Natural killer cell (primary cell): ENCODE measurements around the gene PSMG2. TPM values are rescaled to one million over a fixed set of nuclear protein-coding genes. Genes with fewer than 3 reads are reported as not detected.

Experiments used
- ATAC-seq, 3 donors: fragments of 150-1000 bp in 2 of 3; fragments of 200-7000 bp in 1 of 3; cut with Tn5 transposase; 1 replicate in 1 of 3; 2 replicates in 2 of 3; pipeline ENCODE4 v1.10.0; 2021; ENCODE audit warnings: mild to moderate bottlenecking in 2 of 3, moderate library complexity in 2 of 3
- DNase-seq, 2 donors: peaks; one replicate each; pipeline versions ENCODE4 v3.0.0 to v3.0.0-alpha.2; 2013 to 2021; ENCODE audit warnings: mixed read lengths in 1 of 2
- H3K27ac ChIP-seq: one replicate; pipeline ENCODE4 v1.5.1; 2013; ENCODE audit warnings: mild to moderate bottlenecking, low read length
- H3K27me3 ChIP-seq: one replicate; pipeline ENCODE4 v1.6.1; 2013; ENCODE audit warnings: low read length; ENCODE audit not compliant: control insufficient read depth, insufficient read depth
- H3K36me3 ChIP-seq: one replicate; pipeline ENCODE4 v1.6.1; 2013; ENCODE audit warnings: low read length; ENCODE audit not compliant: control insufficient read depth, insufficient read depth
- H3K4me1 ChIP-seq: one replicate; pipeline ENCODE4 v1.6.1; 2013; ENCODE audit warnings: low read length; ENCODE audit not compliant: control insufficient read depth, insufficient read depth
- H3K4me3 ChIP-seq: one replicate; pipeline ENCODE4 v1.5.1; 2013; ENCODE audit warnings: low read length
- H3K9me3 ChIP-seq: one replicate; pipeline ENCODE4 v1.6.1; 2013; ENCODE audit warnings: low read length; ENCODE audit not compliant: control insufficient read depth, insufficient read depth
- H3K27ac Mint-ChIP-seq, 2 donors: one replicate each; pipeline ENCODE4 v1.8.0; 2022; ENCODE audit warnings: mild to moderate bottlenecking in 2 of 2, mixed read lengths in 2 of 2, moderate library complexity in 1 of 2
- H3K27me3 Mint-ChIP-seq, 2 donors: one replicate each; pipeline ENCODE4 v1.8.0; 2022; ENCODE audit warnings: low read depth in 2 of 2, mixed read lengths in 2 of 2
- H3K36me3 Mint-ChIP-seq: one replicate; pipeline ENCODE4 v1.8.0; 2022; ENCODE audit warnings: mixed read lengths
- H3K4me1 Mint-ChIP-seq, 2 donors: one replicate each; pipeline ENCODE4 v1.8.0; 2022; ENCODE audit warnings: mixed read lengths in 2 of 2
- H3K4me3 Mint-ChIP-seq: one replicate; pipeline ENCODE4 v1.8.0; 2022; ENCODE audit warnings: mild to moderate bottlenecking, moderate library complexity, mixed read lengths
- H3K9me3 Mint-ChIP-seq, 2 donors: one replicate each; pipeline ENCODE4 v1.8.0; 2022; ENCODE audit warnings: mixed read lengths in 2 of 2
- CTCF ChIP-seq: fragments of 200-600 bp; IDR thresholded peaks from one replicate; pipeline ENCODE4 v1.8.0; 2022; ENCODE audit warnings: antibody characterized with exemption
- WGBS: methylation state at CpG from one replicate; pipeline ENCODE4 v1.1.7; 2013; ENCODE audit warnings: missing lambda C conversion rate; ENCODE audit not compliant: insufficient coverage; 5-methylcytosine and 5-hydroxymethylcytosine counted together
- intact Hi-C: fragments of 100-400 bp; cut with micrococcal nuclease; formaldehyde crosslinking; loops from one replicate; pipeline ENCODE4 v1.14.2; 2022
- total RNA-seq, 4 donors: library from RNA; stranded (reverse); fragments of 120-200 nt in 1 of 4; gene quantifications; one replicate each; pipeline versions ENCODE4 v1.2.3 to v1.2.4, GENCODE V29; 2013 to 2022

Gene PSMG2
- total RNA-seq, 3 donors from 2014 or later (not counting 1 experiment from before 2014, with no cell fraction given), result 56.7 to 63.4 (median 62.8) TPM

GRCh38 chr18:12737243-12737902, 34.5 kb downstream of the PSMG2 start:
- H3K9me3 Mint-ChIP-seq, result no peaks in the 10 kb centered on the region
- ATAC-seq, result no peak
- WGBS, result 84% methylated on average over 19 of the region's 19 CpGs
- H3K27ac Mint-ChIP-seq, result no peak overlapping the region
- DNase-seq, result no peak
- Histone ChIP-seq H3K9me3 (no peaks in the 10 kb centered on the region), H3K4me3 (no peak overlapping the region), H3K27me3 (no peaks in the 10 kb centered on the region), H3K4me1 (no peaks in the 10 kb centered on the region), H3K36me3 (no peaks in the 10 kb centered on the region), H3K27ac (no peak overlapping the region)
- no peaks in the 10 kb centered on the region for H3K4me1 Mint-ChIP-seq
- H3K27me3 Mint-ChIP-seq, result no peaks in the 10 kb centered on the region
- TF ChIP-seq CTCF, result no peak
- no peak overlapping the region for H3K4me3 Mint-ChIP-seq
- intact Hi-C loops, result no loop called here
- H3K36me3 Mint-ChIP-seq, result no peaks in the 10 kb centered on the region

GRCh38 chr18:12741351-12741750, 38.5 kb downstream of the PSMG2 start:
- Mint-ChIP-seq H3K4me1 (no peaks in the 10 kb centered on the region), H3K27me3 (no peaks in the 10 kb centered on the region), H3K27ac (no peak overlapping the region), H3K36me3 (no peaks in the 10 kb centered on the region), H3K4me3 (no peak overlapping the region), H3K9me3 (no peaks in the 10 kb centered on the region)
- no peak for TF ChIP-seq CTCF
- H3K36me3 ChIP-seq, result no peaks in the 10 kb centered on the region
- intact Hi-C loops, result no loop called here
- no peaks in the 10 kb centered on the region for H3K9me3 ChIP-seq
- 72% methylated on average over 3 of the region's 6 CpGs for WGBS
- no peak overlapping the region for H3K27ac ChIP-seq
- no peaks in the 10 kb centered on the region for H3K27me3 ChIP-seq
- DNase-seq, result no peak
- no peak overlapping the region for H3K4me3 ChIP-seq
- H3K4me1 ChIP-seq, result no peaks in the 10 kb centered on the region
- ATAC-seq, result no peak

- no peaks in the 10 kb centered on the region for H3K36me3 Mint-ChIP-seq
- no peaks in the 10 kb centered on the region for H3K4me1 ChIP-seq
- 87% methylated on average over 5 of the region's 5 CpGs for WGBS
- no peak overlapping the region for H3K4me3 Mint-ChIP-seq
- no peaks in the 10 kb centered on the region for H3K36me3 ChIP-seq
- no peaks in the 10 kb centered on the region for H3K9me3 ChIP-seq
- no peaks in the 10 kb centered on the region for H3K4me1 Mint-ChIP-seq
- ATAC-seq (no peak), DNase-seq (no peak)
- no peaks in the 10 kb centered on the region for H3K27me3 Mint-ChIP-seq
- H3K27ac Mint-ChIP-seq, result no peak overlapping the region
- no peak overlapping the region for H3K27ac ChIP-seq
- no peaks in the 10 kb centered on the region for H3K27me3 ChIP-seq
- TF ChIP-seq CTCF, result no peak
- intact Hi-C loops, result no loop called here
- H3K4me3 ChIP-seq, result no peak overlapping the region
- no peaks in the 10 kb centered on the region for H3K9me3 Mint-ChIP-seq
Observed at GRCh38 chr18:12742453-12742852, 39.6 kb downstream of the PSMG2 start.

GRCh38 chr18:12744103-12744502, 41.3 kb downstream of the PSMG2 start:
- no peaks in the 10 kb centered on the region for H3K4me1 ChIP-seq
- H3K4me3 Mint-ChIP-seq, result no peak overlapping the region
- intact Hi-C loops, result loop anchor here (1.0 kb wide), 2 partner anchors 150 to 190 kb away; no protein-coding TSS in a partner anchor
- DNase-seq, result peak in 1 of 2 donors; percentile 68
- H3K4me3 ChIP-seq, result no peak overlapping the region
- H3K4me1 Mint-ChIP-seq, result peaks cover 0 to 1% of the 10 kb centered on the region in 2 donors
- H3K36me3 Mint-ChIP-seq, result no peaks in the 10 kb centered on the region
- no peak overlapping the region for H3K27ac Mint-ChIP-seq
- H3K27ac ChIP-seq, result no peak overlapping the region
- H3K27me3 Mint-ChIP-seq, result peaks cover 0 to under 1% of the 10 kb centered on the region in 2 donors
- no peaks in the 10 kb centered on the region for H3K27me3 ChIP-seq
- WGBS, result 14% methylated on average over 1 of the region's 2 CpGs
- no peaks in the 10 kb centered on the region for H3K36me3 ChIP-seq
- TF ChIP-seq CTCF, result peak; percentile 67
- peak; percentile 56 to 88 (median 73) for ATAC-seq
- no peaks in the 10 kb centered on the region for H3K9me3 ChIP-seq
- no peaks in the 10 kb centered on the region for H3K9me3 Mint-ChIP-seq
